Measurements from ENCODE around the gene PRRG4. TPM values are rescaled to one million over a fixed set of nuclear protein-coding genes. Genes with fewer than 3 reads are reported as not detected.
"Not testable (repeated sequence)": the region's sequence is repeated elsewhere in the genome, so short reads cannot be mapped to it uniquely, and the experiment has no call there.

Gene PRRG4
- total RNA-seq, 2 donors from 2014 or later: 0.42 to 0.52 TPM

- no peak overlapping the region for H3K27ac Mint-ChIP-seq
- ATAC-seq (replicated peaks): no peak
- no peaks in the 10 kb centered on the region for H3K4me1 Mint-ChIP-seq
- H3K9me3 Mint-ChIP-seq: no peaks in the 10 kb centered on the region
- H3K4me3 Mint-ChIP-seq: no peak overlapping the region
- H3K36me3 Mint-ChIP-seq (ENCODE audit: low read depth): no peaks in the 10 kb centered on the region
- H3K27me3 Mint-ChIP-seq: peaks cover 12% of the 10 kb centered on the region
Measured at GRCh38 chr11:32843544-32843943, 13.8 kb downstream of the PRRG4 start.

- Mint-ChIP-seq H3K4me1 (no peaks in the 10 kb centered on the region), H3K27ac (no peak overlapping the region), H3K4me3 (no peak overlapping the region), H3K9me3 (no peaks in the 10 kb centered on the region), H3K27me3 (peaks cover 10% of the 10 kb centered on the region), H3K36me3 (ENCODE audit: low read depth) (no peaks in the 10 kb centered on the region)
- no peak for ATAC-seq (replicated peaks)
Measured at GRCh38 chr11:32847511-32847910, 17.8 kb downstream of the PRRG4 start.

GRCh38 chr11:32849761-32850160 lies 20.0 kb downstream of the PRRG4 start:
- no peaks in the 10 kb centered on the region for H3K4me1 Mint-ChIP-seq
- H3K4me3 Mint-ChIP-seq: no peak overlapping the region
- H3K9me3 Mint-ChIP-seq: no peaks in the 10 kb centered on the region
- ATAC-seq (replicated peaks): no peak
- no peaks in the 10 kb centered on the region for H3K36me3 Mint-ChIP-seq (ENCODE audit: low read depth)
- H3K27me3 Mint-ChIP-seq: peaks cover 13% of the 10 kb centered on the region
- no peak overlapping the region for H3K27ac Mint-ChIP-seq

- no peaks in the 10 kb centered on the region for H3K9me3 Mint-ChIP-seq
- peaks cover 13% of the 10 kb centered on the region for H3K27me3 Mint-ChIP-seq
- H3K27ac Mint-ChIP-seq: no peak overlapping the region
- H3K4me1 Mint-ChIP-seq: no peaks in the 10 kb centered on the region
- no peak overlapping the region for H3K4me3 Mint-ChIP-seq
- no peaks in the 10 kb centered on the region for H3K36me3 Mint-ChIP-seq (ENCODE audit: low read depth)
- no peak for ATAC-seq (replicated peaks)
Measured at GRCh38 chr11:32851251-32851650, 21.5 kb downstream of the PRRG4 start.

GRCh38 chr11:32852207-32852606 lies 22.5 kb downstream of the PRRG4 start:
- Mint-ChIP-seq H3K9me3 (no peaks in the 10 kb centered on the region), H3K27me3 (peaks cover 11% of the 10 kb centered on the region), H3K36me3 (ENCODE audit: low read depth) (no peaks in the 10 kb centered on the region), H3K27ac (no peak overlapping the region), H3K4me3 (no peak overlapping the region), H3K4me1 (no peaks in the 10 kb centered on the region)
- ATAC-seq (replicated peaks): no peak

GRCh38 chr11:32855601-32856000 lies 25.9 kb downstream of the PRRG4 start:
- ATAC-seq (replicated peaks): no peak
- Mint-ChIP-seq H3K36me3 (ENCODE audit: low read depth) (no peaks in the 10 kb centered on the region), H3K9me3 (no peaks in the 10 kb centered on the region), H3K4me1 (no peaks in the 10 kb centered on the region), H3K4me3 (no peak overlapping the region), H3K27ac (no peak overlapping the region), H3K27me3 (peaks cover 15% of the 10 kb centered on the region)

- no peaks in the 10 kb centered on the region for H3K36me3 Mint-ChIP-seq (ENCODE audit: low read depth)
- no peaks in the 10 kb centered on the region for H3K4me1 Mint-ChIP-seq
- H3K27ac Mint-ChIP-seq: no peak overlapping the region
- H3K4me3 Mint-ChIP-seq: no peak overlapping the region
- H3K9me3 Mint-ChIP-seq: no peaks in the 10 kb centered on the region
- H3K27me3 Mint-ChIP-seq: peaks cover 15% of the 10 kb centered on the region
- ATAC-seq (replicated peaks): no peak
Measured at GRCh38 chr11:32858731-32859130, 29.0 kb downstream of the PRRG4 start.

GRCh38 chr11:32861850-32862577 lies 32.3 kb downstream of the PRRG4 start:
- H3K27ac Mint-ChIP-seq: no peak overlapping the region
- no peaks in the 10 kb centered on the region for H3K9me3 Mint-ChIP-seq
- no peaks in the 10 kb centered on the region for H3K4me1 Mint-ChIP-seq
- H3K36me3 Mint-ChIP-seq (ENCODE audit: low read depth): no peaks in the 10 kb centered on the region
- no peak for ATAC-seq (replicated peaks)
- H3K27me3 Mint-ChIP-seq: peaks cover 16% of the 10 kb centered on the region
- no peak overlapping the region for H3K4me3 Mint-ChIP-seq

- H3K27me3 Mint-ChIP-seq: peaks cover 15% of the 10 kb centered on the region
- H3K4me1 Mint-ChIP-seq: no peaks in the 10 kb centered on the region
- ATAC-seq (replicated peaks): no peak
- no peaks in the 10 kb centered on the region for H3K9me3 Mint-ChIP-seq
- no peak overlapping the region for H3K4me3 Mint-ChIP-seq
- no peak overlapping the region for H3K27ac Mint-ChIP-seq
- no peaks in the 10 kb centered on the region for H3K36me3 Mint-ChIP-seq (ENCODE audit: low read depth)
Measured at GRCh38 chr11:32864555-32864954, 34.8 kb downstream of the PRRG4 start.

GRCh38 chr11:32868752-32869151 lies 39.0 kb downstream of the PRRG4 start:
- H3K9me3 Mint-ChIP-seq: not testable (repeated sequence)

GRCh38 chr11:32870676-32871075 lies 40.9 kb downstream of the PRRG4 start:
- H3K4me1 Mint-ChIP-seq: no peaks in the 10 kb centered on the region
- H3K27ac Mint-ChIP-seq: no peak overlapping the region
- no peaks in the 10 kb centered on the region for H3K9me3 Mint-ChIP-seq
- H3K4me3 Mint-ChIP-seq: no peak overlapping the region
- peaks cover 11% of the 10 kb centered on the region for H3K27me3 Mint-ChIP-seq
- peak; percentile 44 for ATAC-seq (replicated peaks)
- no peaks in the 10 kb centered on the region for H3K36me3 Mint-ChIP-seq (ENCODE audit: low read depth)

More at GRCh38 chr11:32868752-32869151, 39.0 kb downstream of the PRRG4 start:
- not testable (repeated sequence) for H3K4me1 Mint-ChIP-seq; H3K4me3 Mint-ChIP-seq; H3K36me3 Mint-ChIP-seq (ENCODE audit: low read depth); ATAC-seq (replicated peaks); H3K27ac Mint-ChIP-seq; H3K27me3 Mint-ChIP-seq

- H3K9me3 Mint-ChIP-seq: no peaks in the 10 kb centered on the region
- ATAC-seq (replicated peaks): no peak
- no peaks in the 10 kb centered on the region for H3K4me1 Mint-ChIP-seq
Measured at GRCh38 chr11:32874132-32874531, 44.4 kb downstream of the PRRG4 start.

GRCh38 chr11:32881286-32881685 lies 51.6 kb downstream of the PRRG4 start:
- H3K36me3 Mint-ChIP-seq (ENCODE audit: low read depth): no peaks in the 10 kb centered on the region
- H3K9me3 Mint-ChIP-seq: no peaks in the 10 kb centered on the region
- no peaks in the 10 kb centered on the region for H3K4me1 Mint-ChIP-seq
- H3K27ac Mint-ChIP-seq: no peak overlapping the region
- H3K4me3 Mint-ChIP-seq: no peak overlapping the region
- H3K27me3 Mint-ChIP-seq: peaks cover 11% of the 10 kb centered on the region
- ATAC-seq (replicated peaks): no peak

More at GRCh38 chr11:32874132-32874531, 44.4 kb downstream of the PRRG4 start:
- Mint-ChIP-seq H3K27me3 (peaks cover 13% of the 10 kb centered on the region), H3K36me3 (ENCODE audit: low read depth) (no peaks in the 10 kb centered on the region), H3K27ac (no peak overlapping the region), H3K4me3 (no peak overlapping the region)

GRCh38 chr11:32883421-32883820 lies 53.7 kb downstream of the PRRG4 start:
- no peak overlapping the region for H3K4me3 Mint-ChIP-seq
- H3K36me3 Mint-ChIP-seq (ENCODE audit: low read depth): no peaks in the 10 kb centered on the region
- H3K27me3 Mint-ChIP-seq: peaks cover 10% of the 10 kb centered on the region
- no peak overlapping the region for H3K27ac Mint-ChIP-seq
- no peak for ATAC-seq (replicated peaks)
- no peaks in the 10 kb centered on the region for H3K9me3 Mint-ChIP-seq
- H3K4me1 Mint-ChIP-seq: no peaks in the 10 kb centered on the region

GRCh38 chr11:32884023-32884422 lies 54.3 kb downstream of the PRRG4 start:
- Mint-ChIP-seq H3K9me3 (no peaks in the 10 kb centered on the region), H3K4me1 (no peaks in the 10 kb centered on the region), H3K27ac (no peak overlapping the region), H3K4me3 (no peak overlapping the region), H3K36me3 (ENCODE audit: low read depth) (no peaks in the 10 kb centered on the region), H3K27me3 (peaks cover 5% of the 10 kb centered on the region)
- ATAC-seq (replicated peaks): no peak

All from activated T-helper 17 cell treated with anti-CD3 and anti-CD28 coated beads, Interleukin-2, amount 50 U/mL, for 72 hours (primary cell).